ENCODE data around the gene ARHGAP9.

- TF ChIP-seq, protein P1, sequence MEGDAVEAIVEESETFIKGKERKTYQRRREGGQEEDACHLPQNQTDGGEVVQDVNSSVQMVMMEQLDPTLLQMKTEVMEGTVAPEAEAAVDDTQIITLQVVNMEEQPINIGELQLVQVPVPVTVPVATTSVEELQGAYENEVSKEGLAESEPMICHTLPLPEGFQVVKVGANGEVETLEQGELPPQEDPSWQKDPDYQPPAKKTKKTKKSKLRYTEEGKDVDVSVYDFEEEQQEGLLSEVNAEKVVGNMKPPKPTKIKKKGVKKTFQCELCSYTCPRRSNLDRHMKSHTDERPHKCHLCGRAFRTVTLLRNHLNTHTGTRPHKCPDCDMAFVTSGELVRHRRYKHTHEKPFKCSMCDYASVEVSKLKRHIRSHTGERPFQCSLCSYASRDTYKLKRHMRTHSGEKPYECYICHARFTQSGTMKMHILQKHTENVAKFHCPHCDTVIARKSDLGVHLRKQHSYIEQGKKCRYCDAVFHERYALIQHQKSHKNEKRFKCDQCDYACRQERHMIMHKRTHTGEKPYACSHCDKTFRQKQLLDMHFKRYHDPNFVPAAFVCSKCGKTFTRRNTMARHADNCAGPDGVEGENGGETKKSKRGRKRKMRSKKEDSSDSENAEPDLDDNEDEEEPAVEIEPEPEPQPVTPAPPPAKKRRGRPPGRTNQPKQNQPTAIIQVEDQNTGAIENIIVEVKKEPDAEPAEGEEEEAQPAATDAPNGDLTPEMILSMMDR (conservative IDR thresholded peaks at IDR 0.05): peak; percentile 94
- TF ChIP-seq EZH2 (IDR thresholded peaks at IDR 0.05; ENCODE audit: low read depth): no peak
These were observed 20.5 kb downstream of the ARHGAP9 start for GRCh38 chr12:57459055-57459749.
